ENCODE measurements around the gene ATP13A3.

- TF ChIP-seq CTCF (IDR thresholded peaks at IDR 0.05; ENCODE audit: insufficient read depth, low read depth, low read length) = no peak
- TF ChIP-seq EZH2 (IDR thresholded peaks at IDR 0.05; ENCODE audit: insufficient read depth, low read length) = no peak
Measured at GRCh38 chr3:194395778-194396538, 90.8 kb downstream of the ATP13A3 start.
